ENCODE data around the gene MYO3B.

DNA sequence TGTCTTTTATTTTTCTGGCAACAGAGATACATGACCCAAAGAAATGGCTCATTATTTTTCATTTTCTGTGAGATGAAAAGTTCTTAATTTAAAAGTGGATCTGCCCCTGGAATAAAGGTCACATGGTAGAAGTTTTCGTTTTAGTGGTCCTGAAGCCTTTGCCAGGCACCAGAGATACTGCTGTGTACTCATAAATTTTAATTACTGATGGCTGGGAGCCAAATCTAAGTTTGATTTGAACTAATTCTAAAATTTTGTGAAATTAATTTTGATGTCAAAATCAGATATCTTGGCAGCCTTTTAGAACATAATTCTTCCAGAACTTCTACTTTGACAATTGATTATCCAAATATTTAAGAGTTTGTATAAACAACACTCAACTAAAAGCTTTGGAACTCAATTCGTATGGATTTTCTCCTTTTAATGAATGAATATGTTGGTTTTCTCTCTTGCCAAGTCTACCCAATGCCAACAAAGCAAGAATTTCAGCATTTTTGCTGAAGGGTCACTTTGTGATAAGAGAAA is 408.7 kb downstream of the MYO3B start:
- TF ChIP-seq POLR2A (IDR thresholded peaks at IDR 0.05; ENCODE audit: low read length) (no peak), GATA1 (IDR thresholded peaks at IDR 0.05; ENCODE audit: low read depth, low read length) (no peak)
